Breast epithelium (tissue), 4 donors: ENCODE data around the gene NR2F2. TPM values are rescaled to one million over a fixed set of nuclear protein-coding genes. Genes with fewer than 3 reads are reported as not detected.

Experiments used
- DNase-seq, 2 donors: peaks; one replicate each; pipeline ENCODE4 v3.0.0-alpha.2; 2019; ENCODE audit warnings: low spot score in 2 of 2
- H3K27ac ChIP-seq, 2 donors: fragments of 200-600 bp; sonication (generic) in 1 of 2; one replicate each; pipeline ENCODE4 v1.5.1; 2016 to 2019; ENCODE audit warnings: mild to moderate bottlenecking in 1 of 2
- H3K27me3 ChIP-seq, 2 donors: fragments of 200-600 bp; sonication (generic) in 1 of 2; one replicate each; pipeline versions ENCODE4 v1.5.1 to v1.6.0; 2017 to 2019; ENCODE audit warnings: control low read depth in 1 of 2, mild to moderate bottlenecking in 1 of 2
- H3K36me3 ChIP-seq: fragments of 200-600 bp; one replicate; pipeline ENCODE4 v1.5.1; 2019
- H3K4me1 ChIP-seq, 2 donors: fragments of 200-600 bp; sonication (generic); one replicate each; pipeline ENCODE4 v1.5.1; 2016 to 2019; ENCODE audit warnings: control low read depth in 1 of 2
- H3K4me3 ChIP-seq, 3 donors: fragments of 200-600 bp; sonication (generic); 1 replicate in 2 of 3; 2 replicates in 1 of 3; pipeline ENCODE4 v1.5.1; 2016 to 2019; ENCODE audit warnings: mild to moderate bottlenecking in 3 of 3, moderate library complexity in 2 of 3
- H3K9me3 ChIP-seq, 2 donors: fragments of 200-600 bp; sonication (generic) in 1 of 2; one replicate each; pipeline ENCODE4 v1.5.1; 2016 to 2019; ENCODE audit warnings: control low read depth in 1 of 2
- POLR2A ChIP-seq: fragments of 450-650 bp; IDR thresholded peaks from one replicate; pipeline ENCODE4 v1.6.1; 2016; ENCODE audit warnings: antibody characterized with exemption, mild to moderate bottlenecking, moderate library complexity
- POLR2AphosphoS5 ChIP-seq, 3 donors: sonication (generic); formaldehyde crosslinking; IDR thresholded peaks; one replicate each; pipeline ENCODE4 v1.6.1; 2017; ENCODE audit warnings: antibody characterized with exemption in 3 of 3
- intact Hi-C: fragments of 100-400 bp; cut with DNase I; formaldehyde crosslinking; loops from one replicate; pipeline ENCODE4 v1.15.1; 2023; ENCODE audit warnings: low total_unique reads
- total RNA-seq, 3 donors: library from RNA; depleted of rRNA; stranded (reverse); fragments of >200 nt; gene quantifications; one replicate each; pipeline ENCODE4 v1.1.0, GENCODE V29; 2016
- TF ChIP-seq, protein P1 (sequence below), 3 donors: fragments of 450-650 bp; IDR thresholded peaks; one replicate each; pipeline ENCODE4 v1.5.1; 2016 to 2017; ENCODE audit warnings: antibody characterized with exemption in 3 of 3, mild to moderate bottlenecking in 3 of 3, moderate library complexity in 3 of 3

The NR2F2 gene
- total RNA-seq, 3 donors from 2014 or later = 13.2 to 22.9 (median 13.6) TPM

DNA sequence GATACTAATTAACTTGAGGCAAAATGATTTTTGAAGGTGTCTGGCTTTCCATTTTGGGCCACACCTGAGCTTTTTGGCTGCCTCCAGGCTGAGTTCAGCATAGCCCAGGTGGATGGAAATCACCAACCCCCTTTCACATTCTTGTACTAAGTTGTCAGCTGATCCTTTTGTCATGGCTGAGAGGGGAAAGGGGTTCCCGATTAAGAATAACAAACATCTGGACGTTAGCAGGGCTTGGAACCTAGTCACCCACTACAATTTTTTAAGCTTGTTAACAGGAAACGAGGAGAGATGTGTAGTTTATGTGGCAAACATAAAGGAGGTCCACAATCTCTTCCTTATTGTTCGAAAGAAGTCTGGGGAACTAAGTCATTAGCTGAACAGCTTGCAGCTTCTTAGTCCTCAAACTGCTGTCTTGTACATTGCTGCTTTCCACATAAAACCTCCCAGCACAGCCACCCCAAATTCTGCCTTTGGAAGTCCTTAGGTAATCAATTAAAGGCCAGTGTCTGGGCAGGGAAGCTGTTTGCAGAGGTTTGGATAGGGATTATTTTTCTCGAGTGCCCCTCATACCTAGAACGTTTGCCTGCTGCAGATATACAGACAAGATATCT is 5.0 kb downstream of the NR2F2 start:
- no peaks in the 10 kb centered on the region for H3K9me3 ChIP-seq
- DNase-seq = no peak
- H3K4me3 ChIP-seq = peak overlapping the region; percentile 79 to 89 (median 80)
- TF ChIP-seq POLR2A (no peak), POLR2AphosphoS5 (IDR thresholded peaks at IDR 0.05) (no peak)
- TF ChIP-seq, protein P1, sequence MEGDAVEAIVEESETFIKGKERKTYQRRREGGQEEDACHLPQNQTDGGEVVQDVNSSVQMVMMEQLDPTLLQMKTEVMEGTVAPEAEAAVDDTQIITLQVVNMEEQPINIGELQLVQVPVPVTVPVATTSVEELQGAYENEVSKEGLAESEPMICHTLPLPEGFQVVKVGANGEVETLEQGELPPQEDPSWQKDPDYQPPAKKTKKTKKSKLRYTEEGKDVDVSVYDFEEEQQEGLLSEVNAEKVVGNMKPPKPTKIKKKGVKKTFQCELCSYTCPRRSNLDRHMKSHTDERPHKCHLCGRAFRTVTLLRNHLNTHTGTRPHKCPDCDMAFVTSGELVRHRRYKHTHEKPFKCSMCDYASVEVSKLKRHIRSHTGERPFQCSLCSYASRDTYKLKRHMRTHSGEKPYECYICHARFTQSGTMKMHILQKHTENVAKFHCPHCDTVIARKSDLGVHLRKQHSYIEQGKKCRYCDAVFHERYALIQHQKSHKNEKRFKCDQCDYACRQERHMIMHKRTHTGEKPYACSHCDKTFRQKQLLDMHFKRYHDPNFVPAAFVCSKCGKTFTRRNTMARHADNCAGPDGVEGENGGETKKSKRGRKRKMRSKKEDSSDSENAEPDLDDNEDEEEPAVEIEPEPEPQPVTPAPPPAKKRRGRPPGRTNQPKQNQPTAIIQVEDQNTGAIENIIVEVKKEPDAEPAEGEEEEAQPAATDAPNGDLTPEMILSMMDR (IDR thresholded peaks at IDR 0.05) = no peak
- H3K4me1 ChIP-seq = no peaks in the 10 kb centered on the region
- no peaks in the 10 kb centered on the region for H3K36me3 ChIP-seq
- peak overlapping the region; percentile 93 to 99 for H3K27ac ChIP-seq
- intact Hi-C loops = no loop called here
- H3K27me3 ChIP-seq = no peaks in the 10 kb centered on the region

DNA sequence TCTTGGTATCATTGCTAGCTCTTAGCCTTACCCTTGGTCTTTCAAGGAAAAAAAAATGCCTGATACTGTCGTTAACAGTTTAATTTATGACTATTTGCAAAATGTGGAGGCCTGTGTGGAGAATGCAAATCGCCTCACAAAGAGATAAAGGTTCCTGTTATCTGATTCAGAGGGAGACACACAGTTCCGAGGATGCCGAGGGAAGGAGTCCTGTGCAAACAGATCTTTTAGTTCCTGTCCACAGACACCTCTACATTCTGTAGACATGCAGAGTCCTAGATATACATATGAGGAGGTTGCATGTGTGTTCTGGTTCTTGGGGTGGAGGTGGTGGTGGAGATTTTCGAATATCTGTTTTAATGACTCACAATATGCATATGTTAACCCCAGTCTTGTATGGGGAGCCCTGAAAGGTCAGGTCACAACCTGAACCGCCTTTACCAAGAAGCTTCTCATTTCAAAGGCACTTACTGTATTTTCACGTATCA is 5.7 kb downstream of the NR2F2 start:
- peak overlapping the region; percentile 79 to 89 (median 80) for H3K4me3 ChIP-seq
- intact Hi-C loops = no loop called here
- no peaks in the 10 kb centered on the region for H3K27me3 ChIP-seq
- no peaks in the 10 kb centered on the region for H3K36me3 ChIP-seq
- DNase-seq = no peak
- H3K9me3 ChIP-seq = no peaks in the 10 kb centered on the region
- no peaks in the 10 kb centered on the region for H3K4me1 ChIP-seq
- TF ChIP-seq POLR2AphosphoS5 (IDR thresholded peaks at IDR 0.05) (no peak), POLR2A (no peak)
- TF ChIP-seq, protein P1 (IDR thresholded peaks at IDR 0.05) = no peak
- H3K27ac ChIP-seq = peak overlapping the region; percentile 93 to 99

DNA sequence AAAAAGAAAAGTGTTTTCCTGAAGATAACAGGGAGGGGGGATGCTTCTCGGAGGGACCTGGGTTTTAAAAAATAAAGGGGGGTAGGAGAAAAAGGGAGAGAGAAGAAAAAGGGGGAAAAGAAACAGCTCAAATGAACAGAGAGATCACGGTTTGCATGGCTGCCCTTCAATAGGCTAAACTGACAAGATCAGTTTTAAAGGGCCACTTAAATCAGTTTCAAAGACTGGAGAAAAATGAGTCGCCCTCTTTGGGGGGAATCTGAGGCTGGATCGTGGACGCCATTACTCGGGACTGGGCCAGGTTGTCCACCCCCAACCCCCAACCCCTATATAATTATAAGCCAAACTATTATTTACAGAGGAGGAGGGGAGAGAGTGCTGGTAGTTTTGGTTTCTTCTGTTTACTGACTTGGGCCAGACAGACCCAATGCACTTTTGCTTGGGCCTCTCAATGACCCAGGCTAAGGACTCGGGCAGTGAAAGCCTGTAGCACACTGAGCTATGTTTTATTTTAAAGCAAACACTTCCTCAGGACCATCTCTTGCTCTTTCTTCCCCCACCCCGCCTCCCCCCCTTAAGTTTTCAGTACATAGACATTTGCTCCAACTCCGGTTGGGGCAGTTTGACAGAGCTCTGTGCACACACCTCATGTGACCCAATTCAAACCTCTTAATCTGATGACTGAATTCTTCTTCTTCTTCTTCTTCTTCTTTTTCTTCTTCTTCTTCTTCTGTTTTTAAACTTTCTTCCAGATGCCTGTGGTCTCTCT is 6.3 kb downstream of the NR2F2 start:
- Histone ChIP-seq H3K27me3 (no peaks in the 10 kb centered on the region), H3K36me3 (no peaks in the 10 kb centered on the region), H3K4me1 (no peaks in the 10 kb centered on the region), H3K27ac (peak overlapping the region; percentile 93 to 99), H3K4me3 (peak overlapping the region; percentile 79 to 89 (median 80)), H3K9me3 (no peaks in the 10 kb centered on the region)
- TF ChIP-seq POLR2AphosphoS5 (IDR thresholded peaks at IDR 0.05) = no peak
- no peak for TF ChIP-seq POLR2A
- TF ChIP-seq, protein P1 (IDR thresholded peaks at IDR 0.05) = no peak
- peak; percentile 19 to 60 for DNase-seq
- intact Hi-C loops = no loop called here

DNA sequence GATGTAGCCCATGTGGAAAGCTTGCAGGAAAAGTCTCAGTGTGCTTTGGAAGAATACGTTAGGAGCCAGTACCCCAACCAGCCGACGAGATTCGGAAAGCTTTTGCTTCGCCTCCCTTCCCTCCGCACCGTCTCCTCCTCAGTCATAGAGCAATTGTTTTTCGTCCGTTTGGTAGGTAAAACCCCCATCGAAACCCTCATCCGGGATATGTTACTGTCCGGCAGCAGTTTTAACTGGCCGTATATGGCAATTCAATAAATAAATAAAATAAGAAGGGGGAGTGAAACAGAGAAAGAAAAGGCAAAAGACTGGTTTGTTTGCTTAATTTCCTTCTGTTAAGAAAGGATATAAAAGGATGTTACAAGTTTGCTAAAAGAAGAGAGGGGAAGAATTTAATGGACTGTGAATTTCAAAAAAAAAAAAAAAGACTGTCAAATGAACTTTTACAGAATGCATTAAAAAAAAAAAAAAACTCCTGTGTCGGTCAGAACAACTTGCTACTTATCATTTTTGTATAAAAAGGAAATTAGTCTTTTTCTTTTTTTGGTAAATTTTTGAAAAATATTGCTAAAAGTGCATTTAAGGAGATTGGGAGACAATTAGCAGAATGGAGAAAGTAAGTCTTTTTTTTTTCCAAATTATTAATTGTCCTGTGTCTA is 7.0 kb downstream of the NR2F2 start:
- no peak for DNase-seq
- H3K4me1 ChIP-seq = no peaks in the 10 kb centered on the region

More for the DNA sequence above, 7.0 kb downstream of the NR2F2 start:
- Histone ChIP-seq H3K27ac (peak overlapping the region; percentile 93 to 99), H3K27me3 (no peaks in the 10 kb centered on the region), H3K4me3 (peak overlapping the region; percentile 79 to 89 (median 80)), H3K9me3 (no peaks in the 10 kb centered on the region), H3K36me3 (no peaks in the 10 kb centered on the region)
- TF ChIP-seq, protein P1 (IDR thresholded peaks at IDR 0.05) = no peak
- no peak for TF ChIP-seq POLR2A
- TF ChIP-seq POLR2AphosphoS5 (IDR thresholded peaks at IDR 0.05) = no peak
- intact Hi-C loops = no loop called here
